22Rv1 (cell line): ENCODE results near the gene KLF18.

Experiments
- CTCF ChIP-seq: fragments of 450-650 bp; IDR thresholded peaks from 2 replicates; pipeline ENCODE4 v1.5.1; 2017; ENCODE audit warnings: mild to moderate bottlenecking
- ZFX ChIP-seq: fragments of 450-650 bp; IDR thresholded peaks from 2 replicates; pipeline ENCODE4 v1.6.1; 2017; ENCODE audit warnings: antibody characterized with exemption, borderline replicate concordance

- TF ChIP-seq CTCF (no peak), ZFX (no peak)
Observed at GRCh38 chr1:44119525-44119924, 21.9 kb downstream of the KLF18 start.
